Stimulated activated naive CD8-positive, alpha-beta T cell treated with anti-CD3 and anti-CD28 coated beads, Interleukin-15, Interleukin-2, amounts not matched to agents 100 U/mL and 50 U/mL, for 24 hours (primary cell): ENCODE data around the gene AP5B1.
"Not testable (repeated sequence)": the region's sequence is repeated elsewhere in the genome, so short reads cannot be mapped to it uniquely, and the experiment has no call there.

Experiments used
- ATAC-seq: fragments of 150-1000 bp; cut with Tn5 transposase; one replicate; pipeline ENCODE4 v1.10.0; 2021
- DNase-seq: peaks from one replicate; pipeline ENCODE4 v3.0.0; 2021

The AP5B1 gene

DNA sequence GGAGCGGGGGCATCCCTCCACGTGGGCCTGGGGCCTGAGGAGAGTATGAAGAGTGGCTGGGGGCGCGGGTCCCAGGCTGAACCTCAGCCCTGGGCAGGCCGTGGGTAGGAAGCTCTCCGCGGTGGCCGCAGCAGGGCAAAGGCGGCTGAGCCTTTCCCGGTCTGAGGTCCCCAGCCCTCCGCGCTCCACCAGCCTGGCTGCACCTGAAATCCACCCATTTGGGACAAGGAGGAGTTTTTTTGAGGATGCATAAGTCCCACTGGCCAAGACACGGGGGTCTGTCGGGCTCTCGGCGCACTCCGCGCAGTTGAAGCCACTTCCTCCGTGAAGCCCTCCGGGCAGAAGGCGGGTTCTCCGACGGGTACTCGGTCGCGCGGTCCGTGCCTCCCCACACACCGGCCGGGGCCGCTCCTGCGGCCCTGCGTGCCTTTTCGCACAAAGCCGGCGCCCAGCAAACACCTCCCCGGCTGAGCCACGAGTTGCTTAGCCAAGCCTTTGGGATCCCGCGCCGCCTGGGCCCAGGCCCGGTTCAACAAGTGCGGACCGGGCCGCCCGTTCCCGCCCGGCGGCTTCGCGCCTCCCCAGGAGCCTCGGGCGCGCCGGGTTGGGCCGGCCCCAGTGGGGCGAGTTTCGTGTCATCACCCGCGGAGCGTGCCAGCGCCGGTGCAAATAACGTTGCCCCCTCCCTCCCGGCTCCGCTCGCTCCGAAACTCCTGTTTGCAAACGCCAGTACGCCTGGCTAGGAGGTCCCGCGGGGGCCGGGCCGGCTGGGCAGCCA, 5.4 kb upstream of the AP5B1 start:
- DNase-seq = no peak
- no peak for ATAC-seq

DNA sequence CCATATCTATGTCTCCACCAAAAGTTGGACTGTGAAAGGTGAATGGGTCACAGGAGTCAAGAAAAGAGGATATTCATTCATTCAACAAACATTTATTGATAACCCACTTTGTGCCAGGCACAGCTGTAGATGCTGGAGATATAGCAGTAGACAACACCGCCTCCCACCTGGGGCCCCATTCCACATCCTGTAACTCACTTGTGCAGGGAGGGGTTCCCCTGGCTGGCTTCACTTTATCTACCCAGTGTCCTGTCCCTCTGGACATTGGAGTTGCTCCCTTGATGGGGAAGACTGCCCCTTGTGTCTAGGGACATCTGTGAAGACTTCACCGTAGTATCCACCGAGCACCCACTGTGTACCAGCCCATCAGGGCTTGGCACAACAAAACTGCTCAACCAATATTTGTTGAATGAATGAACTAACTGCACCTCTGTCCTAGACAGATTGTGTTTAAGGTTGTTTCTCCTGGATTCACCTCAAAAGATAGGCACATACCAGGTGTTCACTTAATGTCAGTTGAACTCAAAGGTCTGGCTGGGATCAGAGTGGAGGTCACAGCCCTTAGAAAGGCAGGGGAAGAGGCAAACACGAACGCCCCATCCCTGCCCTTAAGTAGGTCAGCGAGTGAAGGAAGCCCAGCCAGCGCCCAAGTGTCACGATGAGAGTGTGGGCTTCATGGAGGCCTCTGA, 4.7 kb upstream of the AP5B1 start:
- ATAC-seq = no peak
- no peak for DNase-seq

DNA sequence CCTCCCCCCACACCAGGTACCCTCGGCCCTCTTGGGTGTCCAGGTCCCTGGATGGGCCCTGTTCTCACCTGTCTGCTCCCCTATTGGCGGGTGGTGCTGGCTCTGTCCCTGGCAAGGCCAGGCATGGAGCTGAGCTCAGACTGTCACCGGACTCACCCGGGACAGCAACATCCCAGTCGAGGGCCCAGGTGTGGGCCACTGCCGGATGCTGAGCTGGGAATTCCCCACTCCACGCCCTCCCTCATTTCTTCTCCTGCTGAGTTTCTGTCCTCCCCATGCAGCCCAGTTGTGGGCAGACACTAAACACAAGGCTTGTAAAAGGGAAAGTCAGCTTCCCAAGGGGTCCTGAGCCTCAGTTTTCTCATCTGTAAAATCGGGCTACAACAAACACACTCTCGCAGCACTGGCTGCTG, 2.0 kb upstream of the AP5B1 start:
- DNase-seq (no peak), ATAC-seq (no peak)

DNA sequence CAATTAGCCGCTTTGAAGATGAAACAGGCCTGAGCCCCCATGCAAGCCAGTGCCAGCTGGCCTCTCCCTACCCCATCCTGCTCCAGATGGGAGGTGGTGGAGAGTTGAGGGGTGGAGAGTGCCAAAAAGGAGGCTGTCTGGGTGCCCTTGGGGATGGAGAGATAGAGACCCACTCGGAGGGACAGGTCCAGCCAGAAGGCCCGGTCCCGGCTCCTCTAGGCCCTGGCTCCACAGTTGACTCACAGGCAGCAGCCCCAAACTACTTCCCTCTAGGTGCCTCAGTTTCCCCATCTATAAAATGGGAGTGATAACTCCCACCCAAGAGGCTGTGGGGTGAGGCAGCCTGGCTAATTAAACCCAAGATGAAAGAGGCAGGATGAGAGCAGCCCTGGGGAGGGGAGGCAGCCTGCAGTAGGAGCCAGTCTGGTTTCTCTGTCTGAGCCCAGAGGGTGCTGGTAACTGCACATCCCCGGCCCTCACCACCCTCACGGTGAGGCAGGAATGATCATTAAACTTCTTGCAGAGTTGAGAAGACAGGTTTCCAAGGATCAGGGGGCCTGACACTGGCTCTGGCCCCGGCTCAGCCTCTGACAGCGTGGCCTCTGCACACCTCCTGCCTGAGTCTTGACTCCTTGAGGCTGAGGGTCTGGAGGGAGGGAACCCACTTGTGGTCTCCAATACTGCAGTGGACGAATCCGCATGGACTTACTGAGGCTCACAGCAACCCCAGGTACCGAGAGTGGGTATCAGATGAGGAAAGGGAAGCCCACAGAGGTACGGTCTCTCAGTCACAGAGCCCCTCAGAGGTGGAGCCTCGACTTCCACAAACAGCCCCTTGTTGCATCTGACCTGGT, 1.4 kb upstream of the AP5B1 start:
- ATAC-seq (no peak), DNase-seq (no peak)

DNA sequence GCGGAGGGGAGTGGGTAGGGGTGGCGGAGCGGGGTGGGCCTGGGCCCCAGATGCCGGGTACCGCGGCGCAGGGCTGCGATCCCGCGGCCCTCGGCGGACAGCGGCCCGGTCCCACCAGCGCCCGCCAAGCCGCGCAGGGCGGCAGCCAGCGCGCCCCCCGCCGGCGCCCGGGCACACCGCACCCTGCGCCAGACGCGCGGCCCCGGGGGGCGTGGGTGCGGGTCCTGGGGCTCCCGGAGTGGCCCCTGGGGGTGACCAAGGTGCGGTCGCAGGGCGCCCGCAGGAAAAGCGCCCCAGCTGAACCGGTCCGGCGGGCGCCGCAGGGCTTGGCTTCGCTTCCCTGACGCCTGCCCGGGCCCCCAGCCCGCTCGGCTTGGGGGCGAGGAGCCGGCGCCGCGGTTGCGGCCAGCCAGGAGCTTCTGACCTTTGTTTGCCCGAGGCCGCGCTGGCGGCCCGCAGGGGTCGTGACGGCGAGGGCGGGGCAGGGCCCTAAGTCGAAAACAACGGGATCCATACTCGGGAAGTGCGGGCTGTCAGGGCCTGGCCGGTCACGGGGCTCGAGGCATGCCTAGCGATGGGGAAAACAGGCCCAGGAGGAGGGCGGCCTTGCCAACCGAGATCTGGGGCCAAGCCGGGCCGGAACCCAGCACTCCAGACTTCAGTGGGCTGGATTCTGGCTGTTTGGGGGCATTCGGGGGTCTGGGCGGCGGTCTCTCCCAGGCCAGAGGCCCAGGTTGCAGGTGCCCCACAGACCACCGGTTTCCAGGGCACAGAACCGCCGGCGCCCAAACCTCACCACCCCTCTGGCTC, 581 bp upstream of the AP5B1 start:
- DNase-seq (no peak), ATAC-seq (peak; percentile 29)

DNA sequence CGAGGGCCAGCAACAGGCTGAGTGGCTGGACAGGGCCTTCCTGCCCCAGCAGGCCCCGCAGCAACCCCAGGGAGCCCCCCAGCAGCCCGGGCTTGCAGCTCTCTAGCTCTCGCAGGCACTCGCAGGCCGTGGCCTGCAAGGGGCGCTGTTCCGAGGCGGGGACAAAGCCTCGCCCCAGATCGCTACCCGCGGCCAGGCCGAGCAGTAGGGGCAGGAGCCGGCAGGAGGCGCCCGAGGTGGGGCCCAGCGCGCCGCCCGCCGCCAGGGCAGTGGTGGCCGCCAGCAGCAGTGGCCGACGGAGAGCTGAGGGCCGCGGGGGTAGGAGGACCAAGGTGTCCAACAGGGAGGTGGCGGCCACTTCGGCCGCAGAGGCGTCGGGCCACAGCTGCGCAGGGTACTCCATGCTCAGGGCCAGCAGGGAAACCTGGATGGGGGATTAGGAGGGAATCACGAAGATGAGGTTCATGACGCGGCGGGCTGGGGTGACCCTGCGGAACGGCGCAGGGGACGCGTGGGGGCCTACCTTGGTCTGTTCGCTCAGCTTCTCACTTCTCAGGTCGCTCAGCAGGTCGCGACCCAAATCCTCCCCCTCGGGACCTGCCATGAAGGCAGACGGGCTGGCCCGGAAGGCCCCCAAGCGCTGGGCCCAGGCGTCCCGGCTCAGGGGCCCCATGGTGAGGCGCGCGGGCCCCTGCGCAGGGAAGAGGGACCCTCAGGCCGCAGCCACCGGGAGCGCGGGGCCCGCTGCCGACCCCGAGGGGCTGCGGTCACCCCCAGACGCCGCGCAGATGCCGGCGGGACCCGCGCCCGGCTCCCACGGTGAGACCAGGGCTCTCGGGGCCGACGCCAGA, 632 bp downstream of the AP5B1 start:
- ATAC-seq (peak; percentile 74), DNase-seq (peak; percentile 94)

DNA sequence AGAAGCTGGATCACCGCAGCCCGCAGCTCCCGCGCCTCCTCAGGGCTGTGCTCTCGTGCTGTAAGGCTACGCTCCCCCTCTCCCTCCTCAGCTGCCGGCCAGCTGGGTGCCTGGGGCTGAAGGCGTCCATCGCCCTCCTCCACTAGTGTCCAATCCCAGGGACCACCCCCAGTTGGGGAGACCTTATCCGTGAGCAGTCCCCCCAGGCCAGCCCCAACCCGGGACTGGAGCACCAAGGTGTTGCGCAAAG, 1.2 kb downstream of the AP5B1 start:
- no peak for DNase-seq
- ATAC-seq = no peak

DNA sequence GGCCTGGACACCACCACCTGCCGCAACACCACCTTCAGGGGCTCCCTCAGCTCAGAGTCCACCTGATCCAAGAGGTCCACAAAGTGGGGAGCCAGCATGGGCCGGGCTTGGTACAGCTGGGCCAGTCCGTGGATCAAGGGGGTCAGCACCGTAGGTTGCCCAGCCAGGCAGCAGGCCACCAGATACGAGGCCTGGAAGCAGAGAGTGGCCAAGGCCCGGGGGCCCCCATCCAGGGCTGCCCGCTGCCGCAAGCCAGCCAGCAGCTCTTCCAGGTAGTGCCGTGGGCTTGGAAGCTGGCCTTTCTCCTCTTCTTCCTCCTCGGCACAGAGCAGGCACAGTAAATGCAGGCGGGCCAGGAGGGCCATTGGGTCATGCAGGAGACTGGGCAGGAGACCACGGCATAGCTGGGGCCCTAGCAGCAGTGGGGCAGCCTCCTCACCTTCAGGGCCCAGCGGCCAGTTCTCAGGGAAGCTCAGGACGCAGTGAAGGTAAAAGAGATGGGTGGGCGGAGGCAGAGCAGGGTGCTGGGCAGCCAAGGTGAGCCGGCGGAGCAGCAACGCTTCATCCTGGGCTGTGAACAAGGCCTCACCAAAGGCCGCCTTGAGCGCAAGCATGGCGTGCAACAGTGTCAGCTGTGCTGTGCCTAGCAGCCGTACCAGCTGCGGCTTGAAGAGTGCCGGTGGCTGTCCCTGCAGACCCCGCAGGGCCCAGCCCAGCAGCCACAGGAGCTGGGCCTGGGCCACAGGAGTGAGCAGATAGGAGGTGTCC, 1.7 kb downstream of the AP5B1 start:
- DNase-seq (no peak), ATAC-seq (no peak)

DNA sequence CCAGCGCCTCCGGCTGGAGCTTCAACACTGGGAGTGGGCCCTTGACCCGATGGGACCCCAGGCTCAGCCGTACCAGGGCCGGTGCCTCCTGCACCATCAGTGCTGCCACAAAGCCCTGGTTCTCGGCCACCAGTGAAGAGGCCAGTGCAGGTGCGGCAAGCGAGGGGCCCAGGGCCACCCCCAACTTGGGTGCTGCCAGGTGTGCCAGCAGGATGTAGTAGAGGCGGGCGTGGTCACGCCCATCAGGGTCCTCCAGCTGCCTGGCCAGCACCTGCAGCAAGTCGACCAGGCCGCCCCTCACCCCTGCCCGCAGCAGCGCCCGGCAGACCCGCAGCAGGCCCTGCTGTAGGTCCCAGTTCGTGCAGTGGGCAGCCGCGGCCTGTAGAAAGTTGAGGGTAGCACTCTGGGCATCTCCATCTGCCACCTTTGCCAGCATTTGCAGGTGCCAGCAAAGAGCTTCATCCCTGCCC, 2.3 kb downstream of the AP5B1 start:
- ATAC-seq (no peak), DNase-seq (no peak)

DNA sequence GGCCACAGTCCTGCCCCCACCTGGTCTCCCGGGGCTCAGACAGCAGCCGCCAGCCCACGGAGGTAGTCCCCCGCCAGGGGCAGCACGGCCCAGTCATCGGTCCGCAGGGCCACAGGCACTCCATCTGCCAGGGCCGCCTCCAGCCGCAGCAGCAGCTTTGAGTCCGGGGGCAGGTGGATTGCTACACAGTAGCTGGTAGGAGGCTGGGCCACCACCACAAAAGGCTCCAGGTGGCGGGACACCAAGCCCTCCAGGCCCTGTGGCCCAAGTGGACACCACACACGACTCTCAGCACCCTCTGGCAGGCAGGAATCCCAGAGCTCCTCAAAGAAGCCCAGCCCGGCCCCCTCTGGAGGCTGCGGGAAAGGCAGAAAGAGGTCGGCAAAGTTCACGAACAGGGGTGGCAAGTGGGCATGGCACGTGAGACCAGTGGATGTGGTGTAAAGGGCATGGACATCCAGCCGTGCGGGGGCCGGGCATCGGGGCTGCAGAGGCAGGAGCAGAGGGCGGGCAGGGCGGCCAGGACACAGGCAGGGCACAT, 2.9 kb downstream of the AP5B1 start:
- DNase-seq (no peak), ATAC-seq (no peak)

DNA sequence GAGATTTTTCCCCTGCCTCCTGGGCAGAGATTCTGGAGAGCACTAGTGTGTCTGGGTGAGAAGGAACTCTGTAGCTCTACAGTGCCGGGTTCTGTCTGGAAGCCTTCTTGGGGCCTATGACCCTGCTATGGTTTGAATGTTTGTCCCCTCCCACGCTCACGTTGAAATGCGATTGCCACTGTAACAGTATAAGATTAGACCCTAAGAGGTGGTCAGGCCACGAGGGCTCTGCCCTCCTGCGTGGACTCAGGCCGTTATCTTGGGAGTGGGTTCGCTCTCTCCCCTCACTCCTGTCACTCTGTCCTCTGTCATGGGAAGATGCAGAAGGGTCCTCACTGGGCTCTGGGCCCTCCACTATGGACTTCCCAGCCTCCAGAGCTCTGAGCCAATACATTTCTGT, 3.5 kb downstream of the AP5B1 start:
- ATAC-seq (no peak), DNase-seq (no peak)

DNA sequence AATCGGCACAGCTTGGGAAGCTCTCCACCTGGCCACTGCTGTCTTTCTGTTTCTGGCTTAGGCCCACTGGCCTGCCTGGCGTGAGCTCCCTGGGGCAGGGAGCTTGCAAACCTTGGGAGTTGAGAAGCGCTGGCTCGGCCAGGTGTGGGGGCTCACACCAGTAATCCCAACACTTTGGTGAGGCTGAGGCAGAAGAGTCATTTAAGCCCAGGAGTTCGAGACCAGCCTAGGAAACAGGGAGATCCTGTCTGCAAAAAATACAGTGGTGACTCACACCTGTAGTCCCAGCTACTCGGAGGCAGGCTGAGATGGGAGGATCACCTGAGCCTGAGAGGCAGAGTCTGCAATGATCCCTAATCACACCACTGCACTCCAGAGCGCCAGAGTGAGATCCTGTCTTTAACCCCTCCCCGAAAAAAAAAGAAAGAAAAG, 4.0 kb downstream of the AP5B1 start:
- ATAC-seq = no peak
- DNase-seq = no peak

DNA sequence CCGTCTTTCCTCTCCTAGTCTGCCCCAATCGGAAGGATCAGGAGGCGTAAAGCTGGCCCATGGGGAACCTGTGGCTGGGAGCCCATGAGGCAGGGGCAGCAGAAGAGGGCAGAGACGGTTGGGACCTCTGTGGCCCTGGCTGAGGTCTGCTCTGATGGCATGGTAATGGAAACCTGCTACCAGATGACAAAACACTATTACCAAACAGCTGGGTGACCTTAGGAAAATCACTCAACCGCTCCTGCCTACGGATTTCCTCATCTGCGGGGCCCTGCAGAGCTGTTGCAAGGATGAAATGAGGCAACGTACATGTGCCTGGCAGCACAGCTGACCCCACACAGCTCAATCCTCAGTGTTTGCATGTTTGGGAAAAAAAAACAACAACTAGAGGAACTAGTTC, 4.6 kb downstream of the AP5B1 start:
- ATAC-seq (peak; percentile 17), DNase-seq (no peak)

DNA sequence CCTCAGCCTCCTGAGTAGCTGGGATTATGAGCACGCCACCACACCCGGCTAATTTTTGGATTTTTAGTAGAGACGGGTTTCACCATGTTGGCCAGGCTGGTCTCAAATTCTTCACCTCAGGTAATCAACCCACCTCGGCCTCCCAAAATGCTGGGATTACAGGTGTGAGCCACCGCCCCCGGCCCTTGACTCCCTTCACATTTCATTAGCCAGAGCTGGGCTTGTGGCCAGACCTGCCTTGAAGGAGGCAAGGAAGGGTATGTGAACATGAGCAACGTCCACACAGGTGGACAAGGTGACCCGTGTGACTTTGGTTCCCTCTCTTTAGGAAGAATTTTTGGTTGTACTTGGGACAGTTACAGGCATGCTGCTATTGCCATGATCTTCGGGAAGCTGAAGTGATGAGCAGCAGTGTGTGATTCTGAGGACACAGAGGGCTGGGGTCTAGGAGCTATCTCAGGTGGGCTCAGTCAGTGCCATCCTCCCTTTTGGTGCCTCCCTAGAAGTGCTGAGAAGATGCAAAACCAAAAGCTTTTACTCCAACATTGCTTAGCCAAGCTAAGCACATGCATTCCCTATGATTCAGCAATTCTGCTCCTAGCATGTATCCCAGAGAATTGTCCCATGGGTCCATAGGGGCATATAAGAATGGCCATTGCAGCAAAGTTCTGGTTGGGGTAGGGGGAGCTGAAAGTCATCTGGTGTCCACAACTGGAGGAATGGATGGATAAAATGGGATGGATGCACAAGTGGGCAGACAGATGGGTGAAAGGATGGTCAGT, 6.1 kb downstream of the AP5B1 start:
- ATAC-seq (no peak), DNase-seq (no peak)

DNA sequence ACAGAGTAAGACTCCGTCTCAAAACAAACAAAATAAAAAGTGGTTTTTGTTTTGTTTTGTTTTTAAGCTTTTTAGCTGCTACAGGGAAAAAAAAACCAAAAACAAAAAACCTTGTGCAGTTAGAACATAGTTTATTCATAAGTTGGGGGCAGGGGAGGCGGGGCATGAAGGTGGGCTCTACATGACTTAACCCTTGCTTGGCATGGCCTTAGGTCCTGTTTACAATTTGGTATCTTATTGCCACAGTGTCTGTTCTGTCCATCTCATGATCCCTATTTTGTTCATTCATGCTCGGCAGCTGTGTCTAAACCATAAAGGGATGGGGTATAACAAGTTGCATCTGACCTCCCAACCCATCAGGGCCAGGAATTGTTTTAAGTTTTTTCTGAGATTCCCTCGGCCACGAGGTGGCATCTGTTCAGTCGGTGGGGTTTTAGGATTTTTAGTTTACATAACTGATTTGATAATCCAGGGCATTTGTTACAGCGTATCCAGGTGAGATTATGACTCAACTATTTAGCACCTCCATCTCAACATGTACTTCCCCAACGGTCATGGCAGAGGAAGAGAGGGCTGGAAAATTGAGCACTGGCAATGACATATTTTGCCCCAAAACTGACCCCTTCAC, 6.9 kb downstream of the AP5B1 start:
- ATAC-seq = no peak
- no peak for DNase-seq

DNA sequence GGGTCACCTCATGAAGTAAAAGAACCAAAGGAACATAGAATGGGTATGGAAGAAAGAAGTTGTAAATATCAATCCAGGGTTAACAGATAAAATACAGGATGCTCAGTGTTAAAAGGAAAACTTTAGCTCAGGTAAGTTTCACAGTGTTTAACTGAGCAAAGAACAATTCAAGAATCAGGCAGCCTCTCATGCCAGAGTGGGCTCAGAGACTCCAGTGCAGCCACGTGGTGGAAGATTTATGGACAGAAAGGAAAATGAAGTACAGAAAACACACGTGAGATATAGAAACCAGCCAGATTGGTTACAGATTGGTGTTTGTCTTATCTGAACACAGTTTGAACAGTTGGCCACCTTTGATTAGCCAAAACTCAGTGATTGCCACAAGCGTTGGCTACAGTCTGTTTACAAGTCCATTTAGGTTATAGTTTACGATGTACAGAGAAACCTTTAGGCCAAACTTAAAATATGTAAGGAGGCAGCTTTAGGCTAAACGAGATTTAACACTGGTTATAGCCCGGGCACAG, 9.1 kb downstream of the AP5B1 start:
- ATAC-seq = no peak

DNA sequence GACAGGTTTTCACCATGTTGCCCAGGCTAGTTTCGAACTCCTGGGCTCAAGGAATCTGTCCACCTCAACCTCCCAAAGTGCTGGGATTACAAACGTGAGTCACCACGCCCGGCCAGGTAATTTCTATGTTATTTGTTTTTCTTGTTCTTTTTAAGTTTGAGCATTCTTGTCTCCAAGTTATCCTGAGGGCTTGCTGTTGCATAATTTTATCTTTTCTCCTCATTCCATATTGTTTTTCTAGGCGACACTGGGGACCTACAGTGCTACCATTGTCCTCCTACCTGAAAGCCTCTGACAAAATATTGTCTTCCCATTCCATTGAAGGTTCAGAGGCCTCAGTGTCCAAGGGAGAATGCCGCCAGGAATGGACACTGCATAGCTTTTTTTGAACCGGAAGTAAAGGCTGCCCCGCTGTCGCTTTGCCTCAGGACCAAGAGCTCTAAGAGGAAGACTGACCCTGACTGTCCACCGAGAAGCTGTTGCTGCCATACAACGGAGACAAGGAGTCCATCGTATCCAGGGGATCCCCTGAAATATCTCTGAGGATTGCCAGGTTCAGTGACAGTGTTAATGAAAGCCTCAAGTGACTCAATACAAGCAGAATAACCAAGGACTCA, 9.7 kb downstream of the AP5B1 start:
- DNase-seq = no peak
- ATAC-seq = no peak

More for the DNA sequence above, 9.1 kb downstream of the AP5B1 start:
- DNase-seq = no peak

DNA sequence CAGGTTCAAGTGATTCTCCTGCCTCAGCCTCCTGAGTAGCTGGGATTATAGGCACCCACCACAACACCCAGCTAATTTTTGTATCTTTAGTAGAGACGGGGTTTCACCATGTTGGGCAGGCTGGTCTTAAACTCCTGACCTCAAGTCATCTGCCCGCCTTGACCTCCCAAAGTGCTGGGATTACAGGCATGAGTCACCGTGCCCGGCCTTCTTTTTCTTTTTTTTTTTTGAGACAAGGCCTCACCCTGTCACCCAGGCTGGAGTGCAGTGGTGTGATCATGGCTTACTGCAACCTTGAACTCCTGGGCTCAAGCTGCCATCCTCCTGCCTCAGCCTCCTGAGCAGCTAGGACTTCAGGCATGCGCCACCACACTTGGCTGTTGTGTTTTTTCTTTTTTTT, 13.0 kb downstream of the AP5B1 start:
- not testable (repeated sequence) for DNase-seq, ATAC-seq
